HepG2 (cell line): ENCODE data around the gene ARMC2. TPM values are rescaled to one million over a fixed set of nuclear protein-coding genes. Genes with fewer than 3 reads are reported as not detected.

ENCODE experiments used
- ATAC-seq: fragments of 200-7000 bp; cut with Tn5 transposase; 3 replicates; pipeline ENCODE4 v1.9.1; 2020; ENCODE audit warnings: mild to moderate bottlenecking, moderate library complexity
- BruUV-seq: library from RNA; stranded (reverse); fragments of 400-500 nt; replicated peaks from 2 replicates; lab custom pipeline; 2021; lab: Mats Ljungman, UMichigan
- CTCF ChIA-PET: fragments of 300-600 bp; formaldehyde crosslinking; extraction: SDS; loops from one replicate; lab custom pipeline; 2021; ENCODE audit warnings: low total read pairs, inconsistent platforms, low intra/inter-chr PET ratio; lab: Yijun Ruan, JAX
- POLR2A ChIA-PET: fragments of 350-600 bp; sonication (Branson Sonifier 250); formaldehyde crosslinking; loops from one replicate; lab custom pipeline; 2020; ENCODE audit warnings: antibody characterized with exemption, inconsistent platforms; lab: Yijun Ruan, JAX
- DNase-seq: peaks from one replicate; pipeline ENCODE4 v3.0.0-alpha.2; 2015; ENCODE audit warnings: low spot score
- FAIRE-seq: peaks from 3 replicates; lab custom pipeline; 2011; peaks lifted over from hg19 to GRCh38; lab: Jason Lieb, UNC
- H2AFZ ChIP-seq: one replicate; pipeline ENCODE4 v1.6.1; 2011; ENCODE audit warnings: low read length, inconsistent platforms
- H3K27ac ChIP-seq: fragments of 300-600 bp; 3 replicates; pipeline ENCODE4 v1.8.0; 2011; ENCODE audit warnings: mixed run types, mild to moderate bottlenecking, mixed read lengths, low read length, inconsistent platforms; ENCODE audit not compliant: insufficient read depth; ENCODE audit errors: extremely low read length
- H3K27me3 ChIP-seq, 2 experiments: fragments of 200-600 bp in 1 of 2; 2 replicates in 1 of 2; 3 replicates in 1 of 2; pipeline versions ENCODE4 v1.6.0 to v1.8.0; 2011; ENCODE audit warnings: low read length in 2 of 2, mild to moderate bottlenecking in 2 of 2, moderate library complexity in 2 of 2, inconsistent platforms in 1 of 2; ENCODE audit not compliant: insufficient read depth in 2 of 2, control insufficient read depth in 1 of 2
- H3K36me3 ChIP-seq, 2 experiments: fragments of 200-600 bp in 1 of 2; replicated peaks in 1 of 2; 2 replicates in 1 of 2; 3 replicates in 1 of 2; pipeline versions ENCODE4 v1.5.1 to v1.8.0; 2011; ENCODE audit warnings: low read length in 2 of 2, inconsistent platforms in 1 of 2; ENCODE audit not compliant: insufficient read depth in 2 of 2, control insufficient read depth in 1 of 2
- H3K4me1 ChIP-seq: 2 replicates; pipeline ENCODE4 v1.5.1; 2012; ENCODE audit warnings: low read length, inconsistent platforms; ENCODE audit not compliant: insufficient read depth
- H3K4me2 ChIP-seq: 2 replicates; pipeline ENCODE4 v1.6.0; 2011; ENCODE audit warnings: low read depth, low read length, inconsistent platforms
- H3K4me3 ChIP-seq, 3 experiments: fragments of 200-600 bp in 1 of 3; sonication (generic), shearing (Covaris generic) in 1 of 3; replicated peaks in 1 of 3; 2 replicates each; pipeline ENCODE4 v1.5.1; 2011 to 2016; ENCODE audit warnings: low read length in 3 of 3, inconsistent platforms in 2 of 3, low read depth in 2 of 3, mild to moderate bottlenecking in 2 of 3, control low read depth in 1 of 3, mixed read lengths in 1 of 3; ENCODE audit not compliant: insufficient read depth in 1 of 3
- H3K79me2 ChIP-seq: one replicate; pipeline ENCODE4 v1.6.1; 2011; ENCODE audit warnings: low read length, inconsistent platforms; ENCODE audit not compliant: insufficient read depth
- H3K9ac ChIP-seq: 2 replicates; pipeline ENCODE4 v1.6.0; 2011; ENCODE audit warnings: mild to moderate bottlenecking, low read depth, low read length, inconsistent platforms; ENCODE audit not compliant: insufficient read depth
- H3K9me3 ChIP-seq: 2 replicates; pipeline ENCODE4 v1.5.1; 2012; ENCODE audit warnings: mild to moderate bottlenecking, low read length
- H4K20me1 ChIP-seq: 2 replicates; pipeline ENCODE4 v1.6.0; 2011; ENCODE audit warnings: inconsistent platforms, mild to moderate bottlenecking, low read length, moderate library complexity; ENCODE audit not compliant: insufficient read depth
- ATF2 ChIP-seq: sonication (generic); formaldehyde crosslinking; IDR thresholded peaks from 2 replicates; pipeline ENCODE4 v1.4.0; 2020; ENCODE audit warnings: missing genetic modification reagents
- DR1 ChIP-seq: sonication (generic); formaldehyde crosslinking; IDR thresholded peaks from 2 replicates; pipeline ENCODE4 v1.8.0; 2021; ENCODE audit warnings: mild to moderate bottlenecking, missing genetic modification reagents, inconsistent platforms
- GPBP1L1 ChIP-seq: sonication (generic); formaldehyde crosslinking; IDR thresholded peaks from 2 replicates; pipeline ENCODE4 v1.5.0; 2020; ENCODE audit warnings: mild to moderate bottlenecking, missing genetic modification reagents
- GPN1 ChIP-seq: sonication (generic); formaldehyde crosslinking; IDR thresholded peaks from 2 replicates; pipeline ENCODE4 v1.5.1; 2020; ENCODE audit warnings: missing genetic modification reagents, borderline replicate concordance
- IKZF1 ChIP-seq: fragments of 450-650 bp; IDR thresholded peaks from 2 replicates; pipeline ENCODE4 v1.7.1; 2016
- IRF1 ChIP-seq: sonication (generic); formaldehyde crosslinking; IDR thresholded peaks from 2 replicates; pipeline ENCODE4 v1.4.0; 2020; ENCODE audit warnings: low read depth, mild to moderate bottlenecking, missing genetic modification reagents
- MAFK ChIP-seq, 2 experiments: IDR thresholded peaks in 1 of 2; conservative IDR thresholded peaks in 1 of 2; 2 replicates each; pipeline ENCODE4 v1.6.1; 2011; ENCODE audit warnings: improper control_type of control experiment in 2 of 2, low read length in 2 of 2
- SRSF4 ChIP-seq: fragments of 200-400 bp; formaldehyde crosslinking; IDR thresholded peaks from one replicate; pipeline ENCODE4 v1.6.1; 2018; ENCODE audit warnings: mild to moderate bottlenecking, low read depth, low read length, moderate library complexity; ENCODE audit not compliant: poor library complexity, severe bottlenecking
- ZNF33A ChIP-seq: sonication (generic); formaldehyde crosslinking; IDR thresholded peaks from 2 replicates; pipeline ENCODE4 v1.5.1; 2020; ENCODE audit warnings: missing genetic modification reagents, mild to moderate bottlenecking, moderate library complexity, borderline replicate concordance
- ZNF567 ChIP-seq: sonication (generic); formaldehyde crosslinking; IDR thresholded peaks from 2 replicates; pipeline ENCODE4 v1.8.1; 2023; ENCODE audit warnings: mild to moderate bottlenecking, missing genetic modification reagents, borderline replicate concordance
- WGBS: methylation state at CpG from one replicate; pipeline ENCODE4 v1.1.6; 2017; ENCODE audit warnings: low lambda C conversion rate; 5-methylcytosine and 5-hydroxymethylcytosine counted together
- in situ Hi-C: cut with HindIII; loops from 2 replicates; pipeline ENCODE4 v1.10.0; 2017; ENCODE audit warnings: low pct_unique_long_range_greater_than_20kb; ENCODE audit not compliant: extremely low pct_ligation_motif_present
- intact Hi-C: fragments of 100-400 bp; cut with micrococcal nuclease; formaldehyde crosslinking; loops from one replicate; pipeline ENCODE4 v1.10.0; 2022; ENCODE audit not compliant: unreplicated experiment
- polyA plus RNA-seq, 8 experiments: library from polyadenylated mRNA; depleted of rRNA in 3 of 8; stranded (reverse) in 7 of 8; unstranded in 1 of 8; fragments of >200 nt; fragmentation: Illumina TruSeq in 4 of 8; extraction: Trizol in 4 of 8; gene quantifications; 2 replicates each; pipeline versions ENCODE4 v1.2.1 to v1.2.3, GENCODE V29; 2011 to 2016; ENCODE audit warnings: low read depth in 4 of 8, missing spikeins in 1 of 8, mixed read lengths in 1 of 8; ENCODE audit not compliant: insufficient read depth in 1 of 8
- total RNA-seq, 5 experiments: library from RNA; depleted of rRNA; stranded (reverse); fragments of >200 nt; fragmentation: Illumina TruSeq; extraction: Trizol; gene quantifications; 2 replicates each; pipeline ENCODE4 v1.2.3, GENCODE V29; 2016; ENCODE audit warnings: low read depth in 1 of 5
- TF ChIP-seq, protein P1 (sequence below): sonication (generic); formaldehyde crosslinking; IDR thresholded peaks from 2 replicates; pipeline ENCODE4 v1.5.1; 2020; ENCODE audit warnings: mild to moderate bottlenecking, missing genetic modification reagents, borderline replicate concordance
- TF ChIP-seq, protein P2 (sequence below): sonication (generic); formaldehyde crosslinking; IDR thresholded peaks from 2 replicates; pipeline ENCODE4 v1.4.0; 2020; ENCODE audit warnings: missing genetic modification reagents

ARMC2 gene
- total and polyA plus RNA-seq, 2 of the 13 experiments (the other 11 are each of a cell fraction or from before 2014, with no cell fraction given), result 1.4 to 3.2 TPM

DNA sequence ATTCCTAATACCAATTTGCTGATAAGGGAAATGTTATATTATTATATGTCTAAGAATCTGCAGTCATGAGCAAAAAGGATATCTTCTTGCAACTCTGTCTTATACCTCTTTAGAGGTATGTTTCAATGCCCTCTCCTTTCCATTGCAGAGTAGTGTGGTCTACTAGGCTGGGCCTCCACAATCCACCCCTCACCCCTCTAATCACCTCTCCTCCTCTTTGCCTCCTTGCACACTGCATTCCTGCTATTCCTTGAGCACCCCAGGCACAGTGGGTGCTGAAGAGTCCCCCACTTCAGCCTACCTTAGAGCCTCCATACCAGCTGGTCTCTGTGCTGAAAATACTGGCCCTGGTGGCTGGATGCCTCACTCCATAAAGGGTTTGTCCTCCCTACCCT lies 26.9 kb downstream of the ARMC2 start:
- no TSS peak for BruUV-seq
- intact Hi-C loops, result no loop called here

GRCh38 chr6:108877046-108877751 lies 29.0 kb downstream of the ARMC2 start:
- no peaks in the 10 kb centered on the region for H3K4me1 ChIP-seq
- H3K79me2 ChIP-seq, result no peaks in the 10 kb centered on the region
- no peak overlapping the region for H3K4me3 ChIP-seq
- no peaks in the 10 kb centered on the region for H3K36me3 ChIP-seq
- H3K9me3 ChIP-seq, result no peaks in the 10 kb centered on the region
- H4K20me1 ChIP-seq, result no peaks in the 10 kb centered on the region
- H2AFZ ChIP-seq, result no peak overlapping the region
- intact Hi-C loops, result no loop called here
- BruUV-seq, result no TSS peak
- H3K4me2 ChIP-seq, result no peak overlapping the region
- ATAC-seq, result no peak
- no peaks in the 10 kb centered on the region for H3K27me3 ChIP-seq
- in situ Hi-C loops, result no loop called here
- ChIA-PET CTCF (no interaction called here), POLR2A (no interaction called here)
- no peak for FAIRE-seq
- H3K27ac ChIP-seq, result no peak overlapping the region
- WGBS, result 78% methylated on average over 7 of the region's 7 CpGs
- DNase-seq, result no peak
- no peak overlapping the region for H3K9ac ChIP-seq
- TF ChIP-seq, protein P1, sequence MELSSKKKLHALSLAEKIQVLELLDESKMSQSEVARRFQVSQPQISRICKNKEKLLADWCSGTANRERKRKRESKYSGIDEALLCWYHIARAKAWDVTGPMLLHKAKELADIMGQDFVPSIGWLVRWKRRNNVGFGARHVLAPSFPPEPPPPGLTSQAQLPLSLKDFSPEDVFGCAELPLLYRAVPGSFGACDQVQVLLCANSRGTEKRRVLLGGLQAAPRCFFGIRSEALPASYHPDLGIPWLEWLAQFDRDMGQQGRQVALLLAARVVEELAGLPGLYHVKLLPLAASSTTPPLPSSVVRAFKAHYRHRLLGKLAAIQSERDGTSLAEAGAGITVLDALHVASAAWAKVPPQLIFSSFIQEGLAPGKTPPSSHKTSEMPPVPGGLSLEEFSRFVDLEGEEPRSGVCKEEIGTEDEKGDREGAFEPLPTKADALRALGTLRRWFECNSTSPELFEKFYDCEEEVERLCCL (CRISPR knock-in tag), result no peak
- TF ChIP-seq GPBP1L1 (no peak), GPN1 (CRISPR knock-in tag) (no peak), IKZF1 (no peak), DR1 (CRISPR knock-in tag) (no peak), IRF1 (CRISPR knock-in tag) (no peak), ZNF567 (CRISPR knock-in tag) (no peak)

More for the DNA sequence above, 26.9 kb downstream of the ARMC2 start:
- CTCF ChIA-PET, result no interaction called here
- TF ChIP-seq ATF2, result no peak
- no peak for TF ChIP-seq ZNF33A (CRISPR knock-in tag)
- TF ChIP-seq MAFK (conservative IDR thresholded peaks at IDR 0.05 in 1 of 2, IDR thresholded peaks at IDR 0.05 in 1 of 2; ENCODE audit: low read length in 2 of 2), result peak in 1 of 2 experiments; percentile 9; a peak in 1 of 4 replicates
- TF ChIP-seq SRSF4, result no peak
- TF ChIP-seq, protein P2, sequence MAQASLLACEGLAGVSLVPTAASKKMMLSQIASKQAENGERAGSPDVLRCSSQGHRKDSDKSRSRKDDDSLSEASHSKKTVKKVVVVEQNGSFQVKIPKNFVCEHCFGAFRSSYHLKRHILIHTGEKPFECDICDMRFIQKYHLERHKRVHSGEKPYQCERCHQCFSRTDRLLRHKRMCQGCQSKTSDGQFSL, result no peak
- TF ChIP-seq, all 625 proteins: peak for 1
- Histone ChIP-seq H4K20me1 (no peaks in the 10 kb centered on the region), H3K27me3 (no peaks in the 10 kb centered on the region), H3K4me1 (no peaks in the 10 kb centered on the region), H3K27ac (no peak overlapping the region), H3K9me3 (no peaks in the 10 kb centered on the region), H3K4me2 (no peak overlapping the region), H2AFZ (no peak overlapping the region), H3K79me2 (no peaks in the 10 kb centered on the region), H3K36me3 (no peaks in the 10 kb centered on the region), H3K4me3 (no peak overlapping the region), H3K9ac (no peak overlapping the region)
- ATAC-seq (no peak), DNase-seq (no peak), FAIRE-seq (no peak)
- in situ Hi-C loops, result no loop called here
- POLR2A ChIA-PET, result no interaction called here
